Smooth muscle cell (in vitro differentiated cells): ENCODE results near the gene BBS9. TPM values are rescaled to one million over a fixed set of nuclear protein-coding genes. Genes with fewer than 3 reads are reported as not detected.

Source experiments
- DNase-seq: peaks from one replicate; lab custom pipeline; 2025; ENCODE audit not compliant: unreplicated experiment; lab: John Stamatoyannopoulos, UW
- H2AFZ ChIP-seq: fragments of 200-600 bp; sonication (generic); 2 replicates; pipeline ENCODE4 v1.6.0; 2016; ENCODE audit warnings: antibody characterized with exemption, low read depth, mild to moderate bottlenecking
- H3F3A ChIP-seq: fragments of 200-600 bp; sonication (generic); 2 replicates; pipeline ENCODE4 v1.6.0; 2017; ENCODE audit warnings: antibody characterized with exemption, low read depth
- H3K27ac ChIP-seq: fragments of 200-600 bp; sonication (generic); 2 replicates; pipeline ENCODE4 v1.5.1; 2016; ENCODE audit warnings: low read depth, mild to moderate bottlenecking
- H3K27me3 ChIP-seq: fragments of 200-600 bp; sonication (generic); 2 replicates; pipeline ENCODE4 v1.6.1; 2016; ENCODE audit warnings: low read depth, mild to moderate bottlenecking
- H3K36me3 ChIP-seq: fragments of 200-600 bp; sonication (generic); 2 replicates; pipeline ENCODE4 v1.5.1; 2016; ENCODE audit warnings: low read depth
- H3K4me1 ChIP-seq: fragments of 200-600 bp; sonication (generic); 2 replicates; pipeline ENCODE4 v1.5.1; 2016; ENCODE audit warnings: low read depth
- H3K4me2 ChIP-seq: fragments of 200-600 bp; sonication (generic); 2 replicates; pipeline ENCODE4 v1.6.0; 2016; ENCODE audit warnings: mild to moderate bottlenecking
- H3K4me3 ChIP-seq: fragments of 200-600 bp; sonication (generic); 2 replicates; pipeline ENCODE4 v1.5.1; 2016; ENCODE audit warnings: mild to moderate bottlenecking
- H3K79me2 ChIP-seq: fragments of 200-600 bp; sonication (generic); 2 replicates; pipeline ENCODE4 v1.6.0; 2016; ENCODE audit warnings: low read depth, mild to moderate bottlenecking
- H3K9ac ChIP-seq: fragments of 200-600 bp; sonication (generic); 2 replicates; pipeline ENCODE4 v1.6.0; 2016; ENCODE audit warnings: low read depth
- H3K9me3 ChIP-seq: fragments of 200-600 bp; sonication (generic); replicated peaks from 2 replicates; pipeline ENCODE4 v1.5.1; 2016; ENCODE audit warnings: low read depth
- H4K20me1 ChIP-seq: fragments of 200-600 bp; sonication (generic); 2 replicates; pipeline ENCODE4 v1.6.0; 2016; ENCODE audit warnings: low read depth
- CTCF ChIP-seq: fragments of 200-600 bp; sonication (generic); IDR thresholded peaks from 2 replicates; pipeline ENCODE4 v1.5.1; 2017; ENCODE audit warnings: borderline replicate concordance, mild to moderate bottlenecking, antibody characterized with exemption; ENCODE audit not compliant: insufficient read depth, poor library complexity, severe bottlenecking
- WGBS: methylation state at CpG from one replicate; pipeline ENCODE4 v1.1.7; 2016; ENCODE audit warnings: low lambda C conversion rate; 5-methylcytosine and 5-hydroxymethylcytosine counted together
- polyA plus RNA-seq: library from polyadenylated mRNA; unstranded; fragments of >200 nt; fragmentation: Nextera tagmentation; extraction: Ambion mirVana; gene quantifications from 2 replicates; pipeline ENCODE4 v1.2.1, GENCODE V29; 2016
- total RNA-seq: library from RNA; depleted of rRNA; stranded (reverse); fragments of >200 nt; gene quantifications from 2 replicates; pipeline ENCODE4 v1.2.3, GENCODE V29; 2014

The BBS9 gene
- total and polyA plus RNA-seq, 2 experiments from 2014 or later = 12.8 to 19.6 TPM

- Histone ChIP-seq H3K4me2 (no peak overlapping the region), H3K4me3 (no peak overlapping the region), H3K4me1 (no peaks in the 10 kb centered on the region), H3K9me3 (no peaks in the 10 kb centered on the region), H2AFZ (no peak overlapping the region), H3K27me3 (no peaks in the 10 kb centered on the region), H3F3A (no peaks in the 10 kb centered on the region), H3K79me2 (no peaks in the 10 kb centered on the region), H3K9ac (no peak overlapping the region), H3K27ac (no peak overlapping the region), H3K36me3 (no peaks in the 10 kb centered on the region), H4K20me1 (no peaks in the 10 kb centered on the region)
- 92% methylated on average over 2 of the region's 2 CpGs for WGBS
- no peak for DNase-seq
- TF ChIP-seq CTCF = no peak
Measured at GRCh38 chr7:33087858-33088257, 41.5 kb upstream of the BBS9 start.

DNA sequence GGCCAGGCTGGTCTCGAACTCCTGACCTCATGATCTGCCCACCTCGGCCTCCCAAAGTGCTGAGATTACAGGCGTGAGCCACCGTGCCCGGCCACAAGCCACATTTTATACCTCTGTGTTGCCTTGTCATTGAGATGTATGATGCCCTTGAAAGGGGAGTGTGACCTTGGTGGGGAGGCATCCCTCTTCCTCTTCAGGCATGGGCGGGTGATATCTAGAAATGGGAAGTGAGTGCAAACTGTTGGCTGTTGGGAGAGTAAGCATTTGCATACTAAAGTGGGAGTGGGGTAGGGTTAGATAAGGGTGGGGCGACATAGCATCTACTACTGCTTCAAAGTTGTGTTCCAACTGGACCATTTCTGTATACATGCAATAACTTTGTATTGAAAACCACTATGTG, 40.2 kb upstream of the BBS9 start:
- Histone ChIP-seq H3K27me3 (no peaks in the 10 kb centered on the region), H3K9ac (no peak overlapping the region), H3K9me3 (no peaks in the 10 kb centered on the region), H3K4me3 (no peak overlapping the region), H3K36me3 (no peaks in the 10 kb centered on the region), H3K4me1 (no peaks in the 10 kb centered on the region), H2AFZ (no peak overlapping the region), H3K4me2 (no peak overlapping the region), H3K27ac (no peak overlapping the region), H3K79me2 (no peaks in the 10 kb centered on the region), H4K20me1 (no peaks in the 10 kb centered on the region), H3F3A (no peaks in the 10 kb centered on the region)
- no peak for DNase-seq
- TF ChIP-seq CTCF = no peak
- WGBS = 92% methylated on average over 7 of the region's 7 CpGs

DNA sequence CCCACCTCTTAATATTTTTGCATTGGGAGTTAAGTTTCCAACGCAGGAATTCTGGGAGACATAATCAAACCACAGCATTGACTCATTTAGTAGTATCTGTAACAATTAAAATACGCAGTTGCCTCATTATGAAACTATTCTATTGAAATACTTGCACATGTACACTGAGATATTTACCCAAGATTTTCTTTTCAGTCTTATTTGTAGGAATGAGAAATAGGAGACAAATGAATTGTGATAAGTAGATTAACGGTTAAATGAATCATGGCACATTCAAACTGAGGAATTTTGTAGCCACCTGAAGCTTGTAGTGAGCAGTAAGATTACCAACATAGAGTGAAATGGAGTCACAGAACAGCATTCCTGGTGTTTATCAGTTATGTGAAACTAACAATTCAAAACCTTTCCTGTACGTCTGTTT, 38.2 kb upstream of the BBS9 start:
- Histone ChIP-seq H3K4me2 (no peak overlapping the region), H3K27ac (no peak overlapping the region), H3K27me3 (no peaks in the 10 kb centered on the region), H3F3A (no peaks in the 10 kb centered on the region), H3K9ac (no peak overlapping the region), H3K4me3 (no peak overlapping the region), H2AFZ (no peak overlapping the region), H3K79me2 (no peaks in the 10 kb centered on the region), H4K20me1 (no peaks in the 10 kb centered on the region), H3K9me3 (no peaks in the 10 kb centered on the region), H3K4me1 (no peaks in the 10 kb centered on the region), H3K36me3 (peaks cover 9% of the 10 kb centered on the region)
- DNase-seq = no peak
- whole genome bisulfite sequencing = 90% methylated on average over 4 of the region's 4 CpGs
- TF ChIP-seq CTCF = no peak

- H3K4me3 ChIP-seq = no peak overlapping the region
- H3K4me2 ChIP-seq = no peak overlapping the region
- H3K9ac ChIP-seq = no peak overlapping the region
- H3K4me1 ChIP-seq = no peaks in the 10 kb centered on the region
- H4K20me1 ChIP-seq = no peaks in the 10 kb centered on the region
- no peak for DNase-seq
- H3K36me3 ChIP-seq = peaks cover 14% of the 10 kb centered on the region
- no peaks in the 10 kb centered on the region for H3K9me3 ChIP-seq
- no peak for TF ChIP-seq CTCF
- no peak overlapping the region for H2AFZ ChIP-seq
- H3K79me2 ChIP-seq = no peaks in the 10 kb centered on the region
- no peaks in the 10 kb centered on the region for H3F3A ChIP-seq
- no peaks in the 10 kb centered on the region for H3K27me3 ChIP-seq
- WGBS = 79% methylated on average over 5 of the region's 5 CpGs
- H3K27ac ChIP-seq = no peak overlapping the region
Measured at GRCh38 chr7:33091641-33092191, 37.6 kb upstream of the BBS9 start.
